Measurements from ENCODE around the gene ZNF341. TPM values are rescaled to one million over a fixed set of nuclear protein-coding genes. Genes with fewer than 3 reads are reported as not detected.

The ZNF341 gene
- polyA plus RNA-seq, 1 donor from 2014 or later = 1.2 TPM

GRCh38 chr20:33784225-33784624 lies 52.4 kb downstream of the ZNF341 start:
- TF ChIP-seq TAF1 (IDR thresholded peaks at IDR 0.05; ENCODE audit: low read depth) (no peak), CTCF (IDR thresholded peaks at IDR 0.05; ENCODE audit: poor library complexity, severe bottlenecking) (no peak), SMC3 (conservative IDR thresholded peaks at IDR 0.05; ENCODE audit: poor library complexity) (no peak), REST (IDR thresholded peaks at IDR 0.05; ENCODE audit: borderline replicate concordance) (no peak), MXI1 (conservative IDR thresholded peaks at IDR 0.05; ENCODE audit: poor library complexity, severe bottlenecking) (no peak), RAD21 (conservative IDR thresholded peaks at IDR 0.05) (no peak), EP300 (conservative IDR thresholded peaks at IDR 0.05; ENCODE audit: poor library complexity, severe bottlenecking) (no peak), POLR2AphosphoS5 (IDR thresholded peaks at IDR 0.05) (no peak)
- H3K27me3 ChIP-seq (ENCODE audit: insufficient read depth, low read depth, low read length) = no peaks in the 10 kb centered on the region
- no peak overlapping the region for H3K4me2 ChIP-seq (ENCODE audit: low read length)

GRCh38 chr20:33785503-33785902 lies 53.7 kb downstream of the ZNF341 start:
- Histone ChIP-seq H3K9me3 (ENCODE audit: low read length) (no peaks in the 10 kb centered on the region), H3K4me2 (ENCODE audit: low read length) (no peak overlapping the region), H3K9me2 (ENCODE audit: insufficient read depth, low read length) (no peaks in the 10 kb centered on the region), H3K36me3 (ENCODE audit: insufficient read depth, low read length) (no peaks in the 10 kb centered on the region), H3K79me2 (replicated peaks; ENCODE audit: insufficient read depth, low read length) (no peaks in the 10 kb centered on the region), H2AFZ (ENCODE audit: low read depth, low read length) (no peak overlapping the region), H3F3A (ENCODE audit: insufficient read depth, low read length, poor library complexity, severe bottlenecking) (no peaks in the 10 kb centered on the region), H3K27ac (ENCODE audit: low read length) (no peak overlapping the region), H4K20me1 (ENCODE audit: insufficient read depth) (no peaks in the 10 kb centered on the region), H3K4me3 (ENCODE audit: low read length) (no peak overlapping the region), H3K27me3 (ENCODE audit: insufficient read depth, low read depth, low read length) (no peaks in the 10 kb centered on the region), H3K9ac (ENCODE audit: low read length) (no peak overlapping the region)
- TF ChIP-seq EZH2 (IDR thresholded peaks at IDR 0.05; ENCODE audit: borderline replicate concordance, insufficient read depth, low read length, poor library complexity, severe bottlenecking) = no peak
- TF ChIP-seq EP300 (conservative IDR thresholded peaks at IDR 0.05; ENCODE audit: poor library complexity, severe bottlenecking) = no peak
- TF ChIP-seq MXI1 (conservative IDR thresholded peaks at IDR 0.05; ENCODE audit: poor library complexity, severe bottlenecking) = no peak
- no peak for TF ChIP-seq SMC3 (conservative IDR thresholded peaks at IDR 0.05; ENCODE audit: poor library complexity)
- TF ChIP-seq POLR2AphosphoS5 (IDR thresholded peaks at IDR 0.05) = no peak
- TF ChIP-seq TAF1 (IDR thresholded peaks at IDR 0.05; ENCODE audit: low read depth) = no peak
- TF ChIP-seq CTCF (IDR thresholded peaks at IDR 0.05; ENCODE audit: poor library complexity, severe bottlenecking) = no peak
- no peak for TF ChIP-seq RAD21 (conservative IDR thresholded peaks at IDR 0.05)
- no peak for TF ChIP-seq REST (IDR thresholded peaks at IDR 0.05; ENCODE audit: borderline replicate concordance)

More at GRCh38 chr20:33784225-33784624, 52.4 kb downstream of the ZNF341 start:
- H3F3A ChIP-seq (ENCODE audit: insufficient read depth, low read length, poor library complexity, severe bottlenecking) = no peaks in the 10 kb centered on the region
- H3K9ac ChIP-seq (ENCODE audit: low read length) = no peak overlapping the region
- H3K4me3 ChIP-seq (ENCODE audit: low read length) = no peak overlapping the region
- no peak overlapping the region for H2AFZ ChIP-seq (ENCODE audit: low read depth, low read length)
- H3K27ac ChIP-seq (ENCODE audit: low read length) = no peak overlapping the region
- H3K36me3 ChIP-seq (ENCODE audit: insufficient read depth, low read length) = no peaks in the 10 kb centered on the region
- H3K9me2 ChIP-seq (ENCODE audit: insufficient read depth, low read length) = no peaks in the 10 kb centered on the region
- no peaks in the 10 kb centered on the region for H3K79me2 ChIP-seq (replicated peaks; ENCODE audit: insufficient read depth, low read length)
- H4K20me1 ChIP-seq (ENCODE audit: insufficient read depth) = no peaks in the 10 kb centered on the region
- H3K9me3 ChIP-seq (ENCODE audit: low read length) = no peaks in the 10 kb centered on the region

Data from neural cell (in vitro differentiated cells).